Cardiac septum (tissue), 1 donor: Measurements from ENCODE around the gene ACTRT2. TPM values are rescaled to one million over a fixed set of nuclear protein-coding genes. Genes with fewer than 3 reads are reported as not detected.

Experiments
- DNase-seq: peaks from one replicate; pipeline ENCODE4 v3.0.0-alpha.2; 2020; ENCODE audit warnings: low spot score
- intact Hi-C: fragments of 100-400 bp; cut with DNase I; formaldehyde crosslinking; loops from one replicate; pipeline ENCODE4 v1.14.0; 2022
- total RNA-seq: library from RNA; stranded (reverse); fragmentation: NEBNext Ultra II Directional; extraction: Animal tissue kit (Norgen Biotek cat#: 25700); gene quantifications from one replicate; pipeline ENCODE4 v1.2.1, GENCODE V29; 2021
- donor health status: DM: no; HTN: no; CAD: no.

Gene ACTRT2
- total RNA-seq, 1 donor from 2014 or later = not detected

DNA sequence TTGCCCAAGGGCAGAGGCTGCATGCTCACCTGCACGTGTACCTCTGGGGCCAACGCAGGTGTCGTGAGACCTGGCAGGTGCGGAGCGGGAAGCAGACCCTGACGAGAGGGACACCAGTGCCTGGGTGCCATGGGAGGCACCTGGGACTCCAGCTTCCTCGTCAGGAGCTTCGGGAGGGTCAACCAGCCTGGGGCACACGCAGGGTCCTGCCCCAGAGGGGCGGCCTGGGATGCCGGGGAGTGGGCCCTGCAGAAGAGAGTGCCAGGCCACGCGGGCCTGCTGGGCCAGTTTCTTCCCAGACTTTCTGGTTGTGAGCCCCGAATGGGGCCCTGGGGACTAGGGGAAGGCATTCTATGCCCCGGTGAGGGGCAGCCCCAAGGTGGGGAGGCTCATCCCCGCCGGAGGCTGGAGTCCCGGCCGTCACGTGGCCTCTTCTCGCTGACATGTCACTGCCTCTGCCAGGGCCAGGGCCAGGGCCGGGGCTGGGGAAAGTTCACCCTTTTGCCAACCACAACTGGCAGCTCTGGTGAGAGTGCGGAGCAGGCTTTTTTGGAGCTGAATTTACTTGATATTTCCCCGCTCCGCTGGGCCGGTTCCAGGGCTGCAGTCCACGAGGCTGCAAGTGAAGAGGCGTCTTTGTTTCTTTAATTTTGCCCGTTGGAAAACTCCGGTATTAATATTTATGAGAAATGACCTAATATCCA lies 38.5 kb upstream of the ACTRT2 start:
- peak; percentile 68 for DNase-seq
- intact Hi-C loops = no loop called here

DNA sequence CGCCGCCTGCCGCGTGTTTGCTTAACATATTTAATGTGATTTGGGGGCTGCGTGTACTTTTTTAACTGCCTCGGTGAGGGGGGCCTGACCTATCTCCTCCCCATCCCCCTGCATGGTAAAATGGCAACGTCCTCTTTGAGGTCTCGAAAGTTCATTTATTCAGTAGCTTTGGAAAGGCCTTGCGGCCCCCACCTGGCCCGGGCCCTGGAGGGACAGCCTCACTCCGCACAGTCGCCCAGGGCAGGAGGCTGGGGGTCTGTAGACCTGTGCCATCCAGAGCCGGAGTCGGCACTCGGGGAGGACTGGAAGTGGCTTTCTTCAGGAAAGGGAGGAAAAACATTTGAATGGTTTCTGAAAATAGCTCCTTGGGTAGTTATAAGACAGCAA lies 38.0 kb upstream of the ACTRT2 start:
- DNase-seq = peak; percentile 57
- intact Hi-C loops = no loop called here

DNA sequence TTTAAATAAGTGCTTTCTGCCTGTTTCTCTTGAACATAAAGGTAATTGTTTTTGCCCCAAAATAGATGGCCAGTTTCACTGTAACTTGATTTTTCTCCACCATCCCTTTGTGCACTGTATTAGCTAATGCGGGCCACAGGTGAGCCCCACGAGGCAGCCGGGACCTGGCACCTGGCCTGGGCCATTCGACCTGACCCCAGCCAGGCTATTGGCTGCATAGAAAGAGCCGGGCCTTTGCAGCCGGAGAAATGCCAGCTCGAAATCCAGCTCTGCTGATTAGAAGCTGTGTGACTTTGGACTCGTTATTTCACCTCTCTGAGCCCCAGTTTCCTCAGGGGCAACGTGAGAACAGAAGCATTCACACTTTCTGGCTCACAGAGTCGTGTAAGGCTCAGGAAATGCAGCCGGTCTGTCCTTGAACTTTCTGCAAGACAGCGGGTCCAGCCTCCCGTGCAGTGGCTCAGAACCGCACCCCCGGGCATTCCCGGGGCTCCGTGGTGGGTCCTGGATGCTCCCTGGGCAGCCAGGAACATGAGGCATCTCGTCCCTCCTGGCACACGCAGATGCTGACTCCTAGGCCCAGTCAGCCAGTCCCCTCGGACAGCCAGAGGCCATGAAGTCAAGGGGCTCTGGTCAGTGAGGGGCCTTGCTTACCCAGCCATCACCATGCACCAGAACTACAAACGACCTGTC lies 37.4 kb upstream of the ACTRT2 start:
- peak; percentile 20 for DNase-seq

DNA sequence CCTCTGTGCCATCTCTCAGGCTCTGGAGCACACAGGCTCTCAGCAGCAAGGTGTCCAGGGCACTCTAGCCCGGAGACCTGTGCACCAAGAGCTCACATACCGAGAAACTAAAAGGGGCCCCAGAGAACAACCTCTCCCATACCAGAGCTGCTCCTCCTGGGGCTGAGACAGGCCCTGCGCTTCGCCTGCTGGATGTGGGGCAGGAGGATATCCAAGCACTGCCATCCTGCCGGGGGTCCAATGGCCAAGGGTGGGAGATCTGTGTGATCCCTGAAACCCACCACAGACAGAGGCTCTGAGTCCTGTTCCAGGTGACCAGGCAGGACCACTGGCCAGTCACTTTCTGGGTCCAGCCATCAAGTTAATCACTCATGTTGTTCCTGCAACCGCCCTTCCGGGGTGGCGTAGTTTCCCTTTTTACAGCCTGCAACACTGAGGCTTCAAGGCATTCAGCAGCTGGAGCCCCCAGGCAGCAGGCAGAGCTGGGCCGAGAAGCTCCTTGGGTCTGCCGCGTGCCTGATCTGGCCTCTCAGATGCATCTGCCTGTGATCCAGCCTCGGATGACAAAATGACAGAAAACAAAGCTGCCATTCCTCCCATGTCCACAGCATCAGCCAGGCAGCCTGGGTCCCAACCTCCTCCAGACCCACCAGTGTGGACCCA lies 36.7 kb upstream of the ACTRT2 start:
- DNase-seq = peak; percentile 53
- intact Hi-C loops = no loop called here

More for the DNA sequence above, 37.4 kb upstream of the ACTRT2 start:
- intact Hi-C loops = no loop called here

DNA sequence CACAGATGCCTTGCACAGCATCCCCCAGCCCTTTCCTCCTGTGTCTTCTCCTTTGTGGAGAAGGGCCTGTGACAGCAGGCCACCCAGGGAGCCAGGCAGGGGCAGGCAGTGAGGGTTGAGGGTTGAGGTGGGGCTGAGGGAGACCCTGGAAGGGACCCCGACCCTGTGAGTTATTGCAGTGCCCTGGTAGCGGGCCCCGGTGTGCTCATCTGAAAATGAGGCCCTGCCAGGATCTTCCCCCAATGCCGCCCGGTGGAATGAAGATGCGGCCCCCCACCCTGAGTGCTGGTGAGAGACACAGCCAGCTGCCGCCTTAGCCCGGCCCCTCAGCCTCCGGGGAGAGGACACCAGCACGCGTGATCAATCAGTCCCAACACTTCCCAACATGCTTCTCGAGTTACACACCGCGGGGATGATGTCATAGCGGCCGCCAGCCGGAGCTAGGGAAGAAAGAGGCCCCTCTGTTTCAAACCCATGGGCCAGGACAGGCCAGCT lies 36.2 kb upstream of the ACTRT2 start:
- peak; percentile 53 for DNase-seq
- intact Hi-C loops = no loop called here

DNA sequence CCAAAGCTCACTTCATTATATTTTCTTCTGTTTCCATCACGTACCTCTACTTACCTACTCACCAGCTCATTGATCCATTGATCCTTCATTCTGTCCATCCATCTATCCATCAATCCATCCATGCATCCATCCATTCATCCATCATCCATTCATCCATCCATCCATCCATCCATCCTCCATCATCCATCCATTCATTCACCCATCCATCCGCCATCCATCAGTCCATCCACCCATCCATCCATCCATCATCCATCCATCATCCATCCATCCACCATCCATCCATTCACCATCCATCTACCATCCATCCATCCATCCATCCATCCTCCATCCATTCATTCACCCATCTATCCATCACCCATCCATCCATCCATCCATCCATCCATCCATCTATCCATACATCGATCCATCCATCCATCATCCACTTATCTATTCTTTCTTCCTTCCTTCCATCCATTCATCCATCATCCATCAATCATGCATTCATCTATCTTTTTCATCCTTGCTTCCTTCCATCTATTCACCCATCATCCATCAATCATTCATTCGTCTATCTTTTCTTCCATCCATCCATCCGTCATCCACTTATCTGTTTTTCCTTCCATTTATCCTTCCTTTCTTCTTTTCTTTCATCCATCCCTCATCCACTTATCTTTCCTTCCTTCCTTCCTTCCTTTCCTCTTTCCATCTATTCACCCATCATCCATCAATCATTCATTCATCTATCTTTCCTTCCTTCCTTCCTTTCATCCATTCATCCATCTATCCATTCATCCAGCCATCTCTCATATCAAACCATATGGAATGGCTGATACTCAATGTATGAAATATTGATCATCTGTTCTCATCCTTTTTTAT lies 35.3 kb upstream of the ACTRT2 start:
- intact Hi-C loops = no loop called here
- DNase-seq = peak; percentile 10

DNA sequence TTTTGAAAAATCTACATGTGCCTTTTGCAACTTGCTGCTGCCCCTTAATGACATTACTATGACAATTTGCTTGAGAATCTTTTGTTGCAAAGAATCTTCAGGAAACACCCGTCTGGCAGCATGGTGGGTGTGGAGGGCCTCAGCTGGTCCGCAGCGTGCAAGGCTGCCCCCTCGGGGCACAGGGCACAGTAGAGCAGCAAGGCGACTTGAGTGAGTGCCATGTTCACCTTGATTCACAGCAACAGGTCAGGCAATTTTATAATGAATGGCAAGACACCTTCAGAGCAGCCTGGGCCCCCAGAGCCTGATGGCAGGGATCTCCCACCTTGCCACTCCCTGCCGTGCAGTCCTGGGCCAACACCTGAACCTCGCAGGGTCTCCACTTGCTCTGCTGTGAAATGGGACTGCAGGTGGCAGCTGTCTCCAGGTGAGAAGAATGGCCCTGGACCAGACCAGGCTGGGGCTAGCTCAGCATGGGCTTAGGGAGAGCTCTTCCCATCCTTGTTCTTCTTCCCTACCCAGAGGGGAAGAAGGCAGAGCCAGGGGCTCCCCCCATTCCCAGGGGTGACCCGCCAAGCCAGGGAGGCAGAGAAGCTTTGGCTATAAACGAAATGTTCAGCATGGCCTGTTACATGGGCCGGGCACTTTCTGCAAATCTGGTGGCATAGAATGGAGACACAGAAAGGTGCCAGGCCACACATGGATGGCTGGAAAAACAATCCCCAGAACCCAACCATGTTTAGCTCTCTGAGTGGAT lies 34.5 kb upstream of the ACTRT2 start:
- intact Hi-C loops = no loop called here
- DNase-seq = peak; percentile 50

DNA sequence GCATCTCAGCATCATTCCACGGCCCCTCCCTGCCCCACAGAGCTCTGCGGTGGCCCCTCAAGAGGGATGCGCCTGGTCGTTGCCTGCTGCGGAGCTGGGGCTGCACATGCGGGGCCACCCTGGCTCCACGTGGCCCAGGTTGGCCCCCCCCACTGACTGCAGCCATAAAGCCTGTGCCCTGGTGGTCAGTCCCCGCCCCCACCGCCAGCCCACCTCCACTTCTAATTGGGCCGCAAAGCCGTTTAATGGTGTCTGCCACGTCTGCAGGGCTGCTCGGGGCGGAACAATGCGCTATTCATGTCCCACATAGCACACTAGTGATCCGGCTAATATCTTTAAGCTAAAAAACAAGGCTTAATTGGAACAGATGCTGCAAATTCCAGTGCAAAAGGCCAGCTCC lies 33.5 kb upstream of the ACTRT2 start:
- peak; percentile 46 for DNase-seq
- intact Hi-C loops = no loop called here

DNA sequence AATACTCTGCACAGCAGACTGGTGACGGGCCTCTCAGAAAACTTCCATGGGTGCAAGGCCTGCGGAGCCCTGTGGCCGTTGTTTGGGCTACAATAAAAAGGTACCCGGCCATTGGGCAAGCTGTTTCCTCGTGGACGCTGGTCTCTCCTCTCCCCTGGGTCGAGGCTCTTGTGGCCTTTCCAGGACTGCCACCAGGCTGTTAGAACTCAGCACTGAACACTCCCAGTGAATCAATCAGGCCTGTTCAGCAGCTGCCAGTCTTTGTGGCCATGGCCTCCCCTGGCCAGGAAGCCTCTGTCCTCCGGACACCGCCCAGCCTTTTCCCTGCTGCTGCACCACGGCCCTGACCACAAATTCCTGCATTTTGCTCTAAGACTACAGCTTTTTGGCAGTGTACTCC lies 33.0 kb upstream of the ACTRT2 start:
- DNase-seq = no peak
- intact Hi-C loops = no loop called here

DNA sequence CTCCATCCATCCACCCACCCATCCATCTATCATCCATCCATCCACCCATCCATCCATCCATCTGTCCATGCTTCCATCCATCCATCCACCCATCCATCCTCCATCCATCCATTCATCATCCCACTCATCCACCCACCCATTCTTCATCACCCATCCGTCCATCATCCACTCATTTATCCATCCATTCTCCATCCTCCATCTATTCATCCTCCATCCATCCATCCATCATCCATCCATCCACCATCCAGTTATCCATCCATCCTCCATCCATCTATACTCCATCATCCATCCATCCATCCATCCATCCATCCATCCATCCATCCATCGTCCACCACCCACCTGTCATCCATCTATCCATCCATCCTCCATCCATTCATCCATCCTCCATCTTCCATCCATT lies 32.1 kb upstream of the ACTRT2 start:
- DNase-seq = peak; percentile 12
- intact Hi-C loops = no loop called here

DNA sequence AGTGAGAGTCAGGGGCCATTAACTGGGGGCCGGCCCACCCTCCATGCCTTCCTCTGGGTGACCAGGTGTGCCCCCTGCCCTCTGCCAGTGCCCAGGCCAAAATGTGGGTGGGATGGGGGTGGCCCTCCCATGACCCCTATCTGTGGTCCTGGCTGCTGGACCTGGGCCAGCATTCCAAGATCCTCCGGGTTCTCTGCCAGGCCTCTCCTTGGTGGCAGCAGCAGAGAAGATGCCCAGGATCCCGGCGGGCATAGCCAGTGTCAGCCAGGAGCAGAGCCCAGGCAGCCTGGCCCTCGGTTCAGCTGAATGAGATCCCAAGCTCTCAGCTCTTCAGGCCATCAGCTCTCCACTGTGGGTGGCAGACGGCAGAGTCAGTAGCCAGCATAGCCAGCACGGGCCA lies 31.3 kb upstream of the ACTRT2 start:
- DNase-seq = peak; percentile 43
- intact Hi-C loops = no loop called here

DNA sequence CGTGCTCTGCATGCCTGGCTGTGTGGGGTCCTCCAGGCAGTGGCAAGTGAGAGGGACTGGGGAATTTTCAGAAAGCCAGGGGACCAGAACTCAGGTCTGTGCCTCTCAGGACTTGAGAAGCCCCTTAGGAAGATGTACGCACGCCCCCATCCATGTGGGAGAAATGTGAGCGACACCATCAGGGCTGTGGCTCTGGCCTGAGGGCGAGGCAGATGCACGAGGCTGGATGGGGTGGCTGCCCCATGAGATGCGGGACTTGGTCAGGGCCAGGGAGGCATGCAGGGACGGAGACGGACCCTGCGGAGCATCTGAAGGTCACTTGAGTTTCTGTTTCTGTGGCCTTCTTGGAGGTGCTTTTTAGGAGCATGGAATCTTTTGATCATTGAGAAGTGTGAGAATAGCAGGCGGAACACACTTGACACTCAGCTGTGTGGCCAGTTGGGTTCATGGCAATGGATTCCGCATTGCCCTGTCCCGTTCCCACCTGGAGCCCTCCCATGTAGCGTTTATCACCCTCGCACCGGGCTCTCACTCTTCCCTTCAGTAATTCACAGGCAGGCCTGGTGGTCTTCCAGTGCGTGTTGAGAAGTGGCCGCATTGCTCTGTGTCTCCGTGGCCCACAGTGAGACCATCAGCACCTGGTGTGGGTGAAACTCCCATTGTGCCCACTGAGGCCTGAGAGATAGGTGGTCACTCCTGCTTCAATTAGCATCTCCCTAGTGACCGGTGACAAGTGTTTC lies 30.7 kb upstream of the ACTRT2 start:
- DNase-seq = peak; percentile 54
- intact Hi-C loops = no loop called here

DNA sequence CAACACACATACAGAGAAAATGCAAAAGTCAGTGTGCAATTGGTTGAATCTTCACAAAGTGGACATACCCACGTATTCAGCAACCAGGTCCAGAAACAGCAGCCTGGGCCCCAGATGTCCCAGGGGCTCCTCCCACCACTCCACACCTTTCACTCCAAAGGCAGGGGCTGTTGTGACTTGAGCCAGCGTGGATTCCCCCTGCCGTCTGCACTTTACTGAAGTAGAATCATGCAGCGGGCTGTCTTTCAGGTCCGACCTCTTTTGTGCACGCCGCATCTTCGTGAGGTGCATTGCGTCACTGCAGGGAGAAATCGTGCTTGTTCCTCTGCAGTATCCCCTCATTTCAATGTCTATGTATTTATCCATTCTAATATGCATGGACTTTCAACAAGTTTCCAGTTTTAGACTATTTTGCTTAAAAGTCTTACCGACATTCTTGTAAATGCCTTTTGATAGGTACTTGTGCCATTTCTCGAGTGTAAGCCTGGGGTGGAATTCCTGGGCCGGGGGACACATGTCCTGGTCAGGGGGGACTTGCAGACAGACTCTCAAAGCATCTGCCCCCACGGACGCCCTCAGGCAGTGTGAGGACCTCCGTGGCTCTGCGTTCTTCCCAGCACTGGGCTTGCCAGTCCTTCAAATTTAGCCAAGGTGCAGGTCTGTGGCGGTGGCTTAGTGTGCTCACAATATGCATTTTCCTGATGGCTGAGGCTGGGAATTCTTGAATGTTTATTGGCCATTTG lies 29.3 kb upstream of the ACTRT2 start:
- DNase-seq = peak; percentile 57
- intact Hi-C loops = no loop called here

DNA sequence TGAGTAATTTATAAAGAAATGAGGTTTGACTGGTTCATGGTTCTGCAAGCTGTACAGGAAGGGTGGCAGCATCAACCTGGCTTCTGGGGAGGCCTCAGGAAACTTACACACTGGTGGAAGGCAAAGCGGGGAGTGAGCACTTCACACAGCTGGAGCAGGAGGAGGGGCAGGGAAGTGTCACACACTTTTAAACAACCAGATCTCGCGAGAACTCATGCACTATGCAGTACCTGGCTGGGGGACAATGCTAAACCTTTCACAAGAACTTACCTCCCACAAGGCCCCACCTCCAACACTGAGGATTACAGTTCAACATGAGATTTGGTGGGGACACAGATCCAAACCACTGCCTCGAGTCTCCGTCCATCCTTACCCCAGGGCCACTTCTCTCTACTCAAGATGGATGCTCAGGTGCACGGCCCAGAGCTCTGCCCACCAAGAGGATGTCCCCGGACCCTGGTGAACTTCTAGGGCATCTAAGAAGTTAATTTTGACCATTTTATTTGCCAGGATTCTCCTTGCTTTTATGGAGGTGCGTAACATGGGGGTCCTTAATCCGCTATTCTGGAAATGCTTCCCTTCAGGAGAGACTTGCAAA lies 22.7 kb upstream of the ACTRT2 start:
- intact Hi-C loops = no loop called here
- DNase-seq = peak; percentile 27

DNA sequence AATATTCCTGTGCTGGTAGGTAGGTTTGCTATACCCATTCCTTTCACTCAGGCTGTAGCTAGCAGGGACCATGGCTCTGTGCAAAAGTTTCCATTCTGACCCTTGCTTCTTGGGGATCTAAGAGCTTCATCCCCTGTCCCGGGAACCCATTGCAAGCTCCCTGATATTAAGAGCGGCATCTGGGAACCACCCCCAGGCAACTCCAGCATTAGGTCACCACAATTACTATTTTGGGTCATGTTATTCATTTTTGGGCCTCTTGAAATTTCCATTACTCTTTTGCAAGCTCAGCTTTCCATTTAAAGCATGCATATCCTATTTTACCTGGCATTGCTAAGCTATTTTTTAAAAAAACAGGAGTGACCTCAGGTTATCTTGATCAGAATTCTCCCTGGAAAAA lies 22.1 kb upstream of the ACTRT2 start:
- intact Hi-C loops = no loop called here
- DNase-seq = no peak

DNA sequence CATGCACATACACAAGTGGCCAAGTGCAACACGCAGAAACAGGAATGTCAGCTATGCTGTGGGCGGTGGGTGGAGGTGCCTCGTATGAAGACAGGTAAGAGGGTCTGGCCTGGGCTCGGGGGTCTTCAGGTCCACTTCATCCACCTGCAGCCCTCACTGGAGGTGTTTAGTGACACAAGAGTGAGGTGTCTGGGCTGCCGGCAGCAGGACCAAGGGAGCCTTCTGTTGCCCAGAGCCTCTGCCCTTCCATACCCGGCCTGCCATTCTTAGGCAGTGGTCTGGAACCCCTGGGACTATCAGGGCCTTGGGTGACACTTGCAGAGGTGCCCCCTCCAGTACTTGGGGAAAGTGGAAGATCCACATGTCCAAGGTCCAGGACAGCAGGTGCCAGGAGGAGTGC lies 21.7 kb upstream of the ACTRT2 start:
- peak; percentile 41 for DNase-seq
- intact Hi-C loops = no loop called here

DNA sequence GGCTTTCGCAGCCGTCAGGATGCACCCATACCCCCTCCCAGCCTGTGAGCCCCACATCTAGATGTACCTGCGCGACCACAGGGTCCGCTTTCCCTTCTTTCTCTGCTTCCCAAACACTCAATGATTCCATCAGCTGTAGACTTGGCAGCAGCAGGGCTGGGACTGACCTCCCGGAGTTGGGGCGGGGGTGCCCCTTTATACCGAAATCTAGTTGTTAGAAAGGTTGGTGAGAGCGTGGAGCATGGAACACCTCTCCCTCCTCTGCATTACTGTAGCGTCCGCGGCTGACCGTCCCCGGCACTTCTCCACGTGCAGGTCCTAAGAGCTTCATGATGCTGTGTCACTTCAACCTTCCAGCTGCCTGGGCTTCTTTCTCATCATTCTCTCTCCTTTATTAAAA lies 21.1 kb upstream of the ACTRT2 start:
- intact Hi-C loops = no loop called here
- DNase-seq = peak; percentile 26
